ENCODE data around the gene ARL16. TPM values are rescaled to one million over a fixed set of nuclear protein-coding genes. Genes with fewer than 3 reads are reported as not detected.

The ARL16 gene
- total RNA-seq, 2 donors from 2014 or later, result 34.4 to 40.7 TPM

GRCh38 chr17:81638683-81639082, 44.9 kb downstream of the ARL16 start:
- no peaks in the 10 kb centered on the region for H3K27me3 ChIP-seq (replicated peaks; ENCODE audit: insufficient read depth)
- H3K4me1 ChIP-seq (ENCODE audit: control insufficient read depth in 1 of 2, low read depth in 2 of 2), result peaks cover 23 to 31% of the 10 kb centered on the region in 2 donors
- TF ChIP-seq, protein P1, sequence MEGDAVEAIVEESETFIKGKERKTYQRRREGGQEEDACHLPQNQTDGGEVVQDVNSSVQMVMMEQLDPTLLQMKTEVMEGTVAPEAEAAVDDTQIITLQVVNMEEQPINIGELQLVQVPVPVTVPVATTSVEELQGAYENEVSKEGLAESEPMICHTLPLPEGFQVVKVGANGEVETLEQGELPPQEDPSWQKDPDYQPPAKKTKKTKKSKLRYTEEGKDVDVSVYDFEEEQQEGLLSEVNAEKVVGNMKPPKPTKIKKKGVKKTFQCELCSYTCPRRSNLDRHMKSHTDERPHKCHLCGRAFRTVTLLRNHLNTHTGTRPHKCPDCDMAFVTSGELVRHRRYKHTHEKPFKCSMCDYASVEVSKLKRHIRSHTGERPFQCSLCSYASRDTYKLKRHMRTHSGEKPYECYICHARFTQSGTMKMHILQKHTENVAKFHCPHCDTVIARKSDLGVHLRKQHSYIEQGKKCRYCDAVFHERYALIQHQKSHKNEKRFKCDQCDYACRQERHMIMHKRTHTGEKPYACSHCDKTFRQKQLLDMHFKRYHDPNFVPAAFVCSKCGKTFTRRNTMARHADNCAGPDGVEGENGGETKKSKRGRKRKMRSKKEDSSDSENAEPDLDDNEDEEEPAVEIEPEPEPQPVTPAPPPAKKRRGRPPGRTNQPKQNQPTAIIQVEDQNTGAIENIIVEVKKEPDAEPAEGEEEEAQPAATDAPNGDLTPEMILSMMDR (IDR thresholded peaks at IDR 0.05), result no peak
- no peaks in the 10 kb centered on the region for H3K36me3 ChIP-seq
- no peak overlapping the region for H3K4me3 ChIP-seq
- H3K27ac ChIP-seq, result no peak overlapping the region
- ATAC-seq (ENCODE audit: insufficient number of reproducible peaks, low FRiP score, low read depth) (no peak), DNase-seq (ENCODE audit: low spot score) (no peak)
- no peaks in the 10 kb centered on the region for H3K9me3 ChIP-seq

DNA sequence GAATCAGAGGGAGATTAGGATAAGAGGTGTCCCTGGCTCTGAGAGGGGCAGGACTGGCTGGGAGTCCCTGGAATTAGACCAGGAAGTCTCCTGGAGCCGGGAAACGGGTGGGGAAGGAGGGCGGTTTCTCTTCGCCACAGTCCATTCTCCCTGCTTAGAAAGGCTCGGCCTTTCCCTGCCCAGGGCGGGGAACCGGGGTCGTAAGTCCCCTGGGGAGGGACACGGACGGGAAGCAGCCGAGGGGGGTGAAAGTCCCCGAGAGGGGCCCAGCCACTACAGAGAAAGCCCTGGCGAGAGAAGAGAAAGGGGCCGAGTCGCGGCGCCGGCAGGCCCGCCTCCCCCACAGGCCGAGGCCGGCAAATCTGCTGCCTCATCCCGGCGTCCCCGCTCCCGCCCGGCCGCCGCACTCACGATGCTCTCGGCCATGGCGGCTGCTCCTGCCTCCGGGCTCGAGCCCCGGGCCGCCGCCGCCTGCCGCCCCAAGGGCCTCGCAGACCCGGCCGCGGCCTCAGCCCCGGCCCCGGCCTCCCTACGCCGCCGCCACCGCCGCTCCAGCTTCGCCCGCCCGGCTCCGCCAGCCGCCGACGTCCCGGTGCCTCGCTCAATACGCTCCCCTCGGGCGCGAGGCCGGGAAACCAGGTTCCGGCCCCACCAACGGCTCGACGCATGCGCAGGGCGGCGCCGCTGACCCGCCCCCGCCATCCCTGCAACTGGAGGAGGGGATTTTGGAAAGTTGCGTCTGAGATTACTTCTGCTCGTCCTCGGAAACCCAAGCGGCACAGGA, 46.9 kb downstream of the ARL16 start, which contains the start of the genes NPLOC4 and TSPAN10:
Gene NPLOC4, minus strand, starts transcription at position 608 of the 784 bp plus-strand sequence. Its CDS starts 182 bp downstream, at position 426.
Gene TSPAN10, plus strand, starts transcription at position 692 of the 784 bp plus-strand sequence. CDS start 5,217 bp downstream, outside the sequence.
- peak within 1 kb of the TSS; percentile 71 to 78 for H3K27ac ChIP-seq
- peak; percentile 61 for ATAC-seq (ENCODE audit: insufficient number of reproducible peaks, low FRiP score, low read depth)
- no peaks in the 10 kb centered on the region for H3K9me3 ChIP-seq
- no peaks in the 10 kb centered on the region for H3K36me3 ChIP-seq
- H3K4me3 ChIP-seq, result peak within 1 kb of the TSS; percentile 91
- H3K4me1 ChIP-seq (ENCODE audit: control insufficient read depth in 1 of 2, low read depth in 2 of 2), result peaks cover 24 to 36% of the 10 kb centered on the region in 2 donors
- DNase-seq (ENCODE audit: low spot score), result peak; percentile 50
- H3K27me3 ChIP-seq (replicated peaks; ENCODE audit: insufficient read depth), result no peaks in the 10 kb centered on the region
- TF ChIP-seq, protein P1 (IDR thresholded peaks at IDR 0.05), result no peak

GRCh38 chr17:81635973-81636504, 47.6 kb downstream of the ARL16 start:
- H3K36me3 ChIP-seq, result no peaks in the 10 kb centered on the region
- H3K27ac ChIP-seq, result peak overlapping the region; percentile 71 to 78
- peaks cover 24 to 36% of the 10 kb centered on the region in 2 donors for H3K4me1 ChIP-seq (ENCODE audit: control insufficient read depth in 1 of 2, low read depth in 2 of 2)
- DNase-seq (ENCODE audit: low spot score) (no peak), ATAC-seq (ENCODE audit: insufficient number of reproducible peaks, low FRiP score, low read depth) (peak; percentile 35)
- H3K27me3 ChIP-seq (replicated peaks; ENCODE audit: insufficient read depth), result no peaks in the 10 kb centered on the region
- no peaks in the 10 kb centered on the region for H3K9me3 ChIP-seq
- TF ChIP-seq, protein P1 (IDR thresholded peaks at IDR 0.05), result no peak
- H3K4me3 ChIP-seq, result peak overlapping the region; percentile 91

DNA sequence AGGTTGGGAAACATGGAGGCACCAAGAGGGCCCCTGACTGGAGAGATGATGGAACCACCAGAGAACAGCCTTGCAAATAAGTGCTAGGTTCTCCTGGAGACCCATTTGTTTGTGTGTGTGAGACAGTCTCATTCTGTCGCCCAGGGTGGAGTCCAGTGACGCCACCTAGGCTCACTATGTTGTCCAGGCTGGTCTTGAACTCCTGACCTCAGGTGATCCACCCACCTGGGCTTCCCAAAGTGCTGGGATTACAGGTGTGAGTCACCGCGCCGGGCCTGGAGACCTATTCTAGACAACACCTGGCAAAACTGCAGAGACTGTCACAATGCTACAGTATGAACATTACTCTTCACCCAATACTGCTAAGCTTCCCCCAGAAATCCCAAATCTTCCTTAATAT, 48.2 kb downstream of the ARL16 start:
- no peaks in the 10 kb centered on the region for H3K9me3 ChIP-seq
- H3K27ac ChIP-seq, result no peak overlapping the region
- TF ChIP-seq, protein P1 (IDR thresholded peaks at IDR 0.05), result no peak
- H3K36me3 ChIP-seq, result no peaks in the 10 kb centered on the region
- ATAC-seq (ENCODE audit: insufficient number of reproducible peaks, low FRiP score, low read depth) (no peak), DNase-seq (ENCODE audit: low spot score) (no peak)
- H3K4me3 ChIP-seq, result peak overlapping the region; percentile 91
- no peaks in the 10 kb centered on the region for H3K27me3 ChIP-seq (replicated peaks; ENCODE audit: insufficient read depth)
- peaks cover 24 to 36% of the 10 kb centered on the region in 2 donors for H3K4me1 ChIP-seq (ENCODE audit: control insufficient read depth in 1 of 2, low read depth in 2 of 2)

GRCh38 chr17:81631482-81631881, 52.1 kb downstream of the ARL16 start:
- ATAC-seq (ENCODE audit: insufficient number of reproducible peaks, low FRiP score, low read depth) (no peak), DNase-seq (ENCODE audit: low spot score) (no peak)
- Histone ChIP-seq H3K4me1 (ENCODE audit: control insufficient read depth in 1 of 2, low read depth in 2 of 2) (peaks cover 24 to 32% of the 10 kb centered on the region in 2 donors), H3K27ac (no peak overlapping the region), H3K4me3 (no peak overlapping the region), H3K36me3 (peaks cover 26% of the 10 kb centered on the region), H3K27me3 (replicated peaks; ENCODE audit: insufficient read depth) (no peaks in the 10 kb centered on the region), H3K9me3 (no peaks in the 10 kb centered on the region)
- TF ChIP-seq, protein P1 (IDR thresholded peaks at IDR 0.05), result no peak

All from thoracic aorta (tissue), 2 donors.